ENCODE measurements around the gene PHACTR3.

DNA sequence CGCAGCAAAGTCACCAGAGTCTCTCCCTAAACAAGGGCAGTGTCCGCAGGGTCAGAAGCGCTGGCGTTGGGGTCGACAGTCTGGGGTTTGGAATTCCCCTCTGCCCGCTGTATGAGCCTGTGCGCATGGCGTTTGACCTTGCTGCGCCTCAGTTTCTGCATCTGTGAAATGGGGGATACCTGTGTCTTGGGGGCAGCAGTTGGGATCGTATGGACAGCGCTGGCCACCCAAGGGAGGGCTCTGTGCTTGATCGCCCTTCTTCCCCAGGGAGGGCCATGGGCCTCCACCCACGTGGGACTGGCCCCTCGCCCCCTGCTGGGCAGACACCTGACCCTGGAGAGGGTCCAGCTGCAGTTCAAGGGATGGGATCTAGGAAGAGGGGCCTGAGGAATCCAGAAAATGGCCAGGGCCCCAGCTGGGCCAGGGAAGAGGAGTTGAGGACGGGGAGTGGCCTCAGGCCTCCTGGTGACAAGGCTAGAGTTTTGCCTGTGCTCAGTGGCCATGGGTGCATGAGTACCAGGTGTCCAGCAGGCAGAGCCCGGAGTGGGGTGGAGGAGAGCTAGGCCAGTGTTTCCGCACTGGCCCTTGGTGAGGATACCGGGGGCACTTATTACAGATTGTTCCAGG is 26.4 kb upstream of the PHACTR3 start:
- TF ChIP-seq, protein P1, sequence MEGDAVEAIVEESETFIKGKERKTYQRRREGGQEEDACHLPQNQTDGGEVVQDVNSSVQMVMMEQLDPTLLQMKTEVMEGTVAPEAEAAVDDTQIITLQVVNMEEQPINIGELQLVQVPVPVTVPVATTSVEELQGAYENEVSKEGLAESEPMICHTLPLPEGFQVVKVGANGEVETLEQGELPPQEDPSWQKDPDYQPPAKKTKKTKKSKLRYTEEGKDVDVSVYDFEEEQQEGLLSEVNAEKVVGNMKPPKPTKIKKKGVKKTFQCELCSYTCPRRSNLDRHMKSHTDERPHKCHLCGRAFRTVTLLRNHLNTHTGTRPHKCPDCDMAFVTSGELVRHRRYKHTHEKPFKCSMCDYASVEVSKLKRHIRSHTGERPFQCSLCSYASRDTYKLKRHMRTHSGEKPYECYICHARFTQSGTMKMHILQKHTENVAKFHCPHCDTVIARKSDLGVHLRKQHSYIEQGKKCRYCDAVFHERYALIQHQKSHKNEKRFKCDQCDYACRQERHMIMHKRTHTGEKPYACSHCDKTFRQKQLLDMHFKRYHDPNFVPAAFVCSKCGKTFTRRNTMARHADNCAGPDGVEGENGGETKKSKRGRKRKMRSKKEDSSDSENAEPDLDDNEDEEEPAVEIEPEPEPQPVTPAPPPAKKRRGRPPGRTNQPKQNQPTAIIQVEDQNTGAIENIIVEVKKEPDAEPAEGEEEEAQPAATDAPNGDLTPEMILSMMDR (IDR thresholded peaks at IDR 0.05; ENCODE audit: low read length) = no peak
- TF ChIP-seq EZH2 (optimal IDR thresholded peaks at IDR 0.05; ENCODE audit: low read depth, low read length) = no peak

Data from MM.1S (cell line).